Activated CD4-positive, alpha-beta T cell treated with anti-CD3 and anti-CD28 coated beads for 36 hours (primary cell): ENCODE data around the gene APOC4. TPM values are rescaled to one million over a fixed set of nuclear protein-coding genes. Genes with fewer than 3 reads are reported as not detected.

ENCODE experiments used
- ATAC-seq: fragments of 200-7000 bp; cut with Tn5 transposase; one replicate; pipeline ENCODE4 v1.10.0; 2021; ENCODE audit warnings: mild to moderate bottlenecking, moderate library complexity
- CTCF ChIA-PET: fragments of 350-600 bp; sonication (Branson Sonifier 250); formaldehyde crosslinking; loops from one replicate; lab custom pipeline; 2021; ENCODE audit warnings: antibody characterized with exemption; lab: Charles Lee
- POLR2A ChIA-PET: fragments of 350-600 bp; sonication (Branson Sonifier 250); formaldehyde crosslinking; loops from one replicate; lab custom pipeline; 2021; ENCODE audit warnings: antibody characterized with exemption, inconsistent platforms; lab: Charles Lee
- DNase-seq: peaks from one replicate; pipeline ENCODE4 v3.0.0-alpha.2; 2020
- H3K27ac Mint-ChIP-seq: one replicate; pipeline ENCODE4 v1.8.0; 2021; ENCODE audit warnings: mixed read lengths
- H3K27me3 Mint-ChIP-seq: one replicate; pipeline ENCODE4 v1.8.0; 2021; ENCODE audit warnings: mixed read lengths
- H3K36me3 Mint-ChIP-seq: one replicate; pipeline ENCODE4 v1.8.0; 2021; ENCODE audit warnings: low read depth, mixed read lengths
- H3K4me1 Mint-ChIP-seq: one replicate; pipeline ENCODE4 v1.8.0; 2021; ENCODE audit warnings: mixed read lengths
- H3K4me3 Mint-ChIP-seq: one replicate; pipeline ENCODE4 v1.8.0; 2021; ENCODE audit warnings: mild to moderate bottlenecking, moderate library complexity, mixed read lengths
- H3K9me3 Mint-ChIP-seq: one replicate; pipeline ENCODE4 v1.8.0; 2021; ENCODE audit warnings: low read depth, mixed read lengths
- intact Hi-C, 2 experiments: fragments of 100-400 bp; cut with DNase I in 1 of 2; cut with micrococcal nuclease in 1 of 2; formaldehyde crosslinking; loops; one replicate each; pipeline versions ENCODE4 v1.14.2 to v1.15.1; 2022 to 2024; cut with DNase I, micrococcal nuclease
- total RNA-seq, 2 experiments: library from RNA; stranded (reverse); gene quantifications; one replicate each; pipeline ENCODE4 v1.2.3, GENCODE V29; 2021

The APOC4 gene
- total RNA-seq, 2 experiments from 2014 or later = not detected

- POLR2A ChIA-PET = no interaction called here
- Mint-ChIP-seq H3K4me1 (no peaks in the 10 kb centered on the region), H3K9me3 (no peaks in the 10 kb centered on the region), H3K36me3 (no peaks in the 10 kb centered on the region), H3K4me3 (no peak overlapping the region), H3K27me3 (no peaks in the 10 kb centered on the region), H3K27ac (no peak overlapping the region)
- ATAC-seq = no peak
- DNase-seq = no peak
- intact Hi-C loops = no loop called here
- CTCF ChIA-PET = interaction anchor here (0.7 kb wide), 1 partner anchor 153 kb away, joined by 3 read pairs; no protein-coding TSS in a partner anchor
These were observed 6.2 kb downstream of the APOC4 start for GRCh38 chr19:44948237-44948636.

- Mint-ChIP-seq H3K36me3 (no peaks in the 10 kb centered on the region), H3K4me3 (no peak overlapping the region), H3K4me1 (peaks cover 5% of the 10 kb centered on the region), H3K27ac (no peak overlapping the region), H3K9me3 (no peaks in the 10 kb centered on the region), H3K27me3 (no peaks in the 10 kb centered on the region)
- POLR2A ChIA-PET = no interaction called here
- ATAC-seq (no peak), DNase-seq (no peak)
- intact Hi-C loops = no loop called here
- CTCF ChIA-PET = interaction anchor here (0.7 kb wide), 1 partner anchor 153 kb away, joined by 3 read pairs; no protein-coding TSS in a partner anchor
These were observed 6.8 kb downstream of the APOC4 start for GRCh38 chr19:44948763-44949374.

GRCh38 chr19:44949550-44949949 lies 7.5 kb downstream of the APOC4 start:
- CTCF ChIA-PET = interaction anchor here (0.6 kb wide), 1 partner anchor 161 kb away, joined by 5 read pairs; no protein-coding TSS in a partner anchor

GRCh38 chr19:44951179-44952159 lies 9.4 kb downstream of the APOC4 start:
- no peaks in the 10 kb centered on the region for H3K9me3 Mint-ChIP-seq
- peaks cover 16% of the 10 kb centered on the region for H3K4me1 Mint-ChIP-seq
- ChIA-PET POLR2A (no interaction called here), CTCF (interaction anchor here (0.6 to 1.7 kb wide), 9 partner anchors 9 to 368 kb away, joined by 3 to 8 read pairs (median 4); partner anchors contain the start of genes APOC1 and APOE)
- no peaks in the 10 kb centered on the region for H3K27me3 Mint-ChIP-seq
- ATAC-seq (no peak), DNase-seq (peak; percentile 73)
- no peak overlapping the region for H3K27ac Mint-ChIP-seq
- peaks cover 3% of the 10 kb centered on the region for H3K36me3 Mint-ChIP-seq
- intact Hi-C loops = loop anchor here (1.0 to 2.0 kb wide), 4 partner anchors 48 to 262 kb away; no protein-coding TSS in a partner anchor
- H3K4me3 Mint-ChIP-seq = no peak overlapping the region

More at GRCh38 chr19:44949550-44949949, 7.5 kb downstream of the APOC4 start:
- no peaks in the 10 kb centered on the region for H3K9me3 Mint-ChIP-seq
- H3K27me3 Mint-ChIP-seq = no peaks in the 10 kb centered on the region
- intact Hi-C loops = no loop called here
- H3K36me3 Mint-ChIP-seq = peaks cover 1% of the 10 kb centered on the region
- POLR2A ChIA-PET = no interaction called here
- peaks cover 7% of the 10 kb centered on the region for H3K4me1 Mint-ChIP-seq
- H3K4me3 Mint-ChIP-seq = no peak overlapping the region
- ATAC-seq (no peak), DNase-seq (no peak)
- H3K27ac Mint-ChIP-seq = no peak overlapping the region

- POLR2A ChIA-PET = interaction anchor here (0.9 to 1.6 kb wide), 4 partner anchors 48 to 224 kb away, joined by 3 to 5 read pairs (median 4); partner anchors contain the start of genes BLOC1S3, TOMM40 and TRAPPC6A
- no peaks in the 10 kb centered on the region for H3K9me3 Mint-ChIP-seq
- peaks cover 3% of the 10 kb centered on the region for H3K36me3 Mint-ChIP-seq
- DNase-seq (no peak), ATAC-seq (peak; percentile 3)
- H3K27ac Mint-ChIP-seq = peak overlapping the region; percentile 100
- H3K4me3 Mint-ChIP-seq = peak overlapping the region; percentile 95
- H3K4me1 Mint-ChIP-seq = peaks cover 34% of the 10 kb centered on the region
- H3K27me3 Mint-ChIP-seq = no peaks in the 10 kb centered on the region
- CTCF ChIA-PET = interaction anchor here (0.5 to 1.1 kb wide), 4 partner anchors 70 to 453 kb away, joined by 3 read pairs; no protein-coding TSS in a partner anchor
- intact Hi-C loops = loop anchor here (1.0 to 2.0 kb wide), 5 partner anchors 39 to 739 kb away; partner anchors contain the start of genes NECTIN2 (in 1 of the 2), POLR1G (in 1 of the 2) and QPCTL (in 1 of the 2)
These were observed 12.2 kb downstream of the APOC4 start for GRCh38 chr19:44954278-44954648.

GRCh38 chr19:44954649-44955504 lies 12.8 kb downstream of the APOC4 start, which contains the start of gene CLPTM1:
Gene CLPTM1 (plus strand): TSS chr19:44955380. CDS start chr19:44955396, 16 bp downstream.
- peak; percentile 99 for DNase-seq
- ChIA-PET POLR2A (interaction anchor here (0.6 to 1.6 kb wide), 5 partner anchors 47 to 223 kb away, joined by 3 to 5 read pairs (median 4); partner anchors contain the start of genes BLOC1S3, TOMM40 and TRAPPC6A), CTCF (interaction anchor here (1.1 to 1.3 kb wide), 2 partner anchors 231 to 366 kb away, joined by 3 read pairs; no protein-coding TSS in a partner anchor)
- Mint-ChIP-seq H3K27me3 (no peaks in the 10 kb centered on the region), H3K9me3 (no peaks in the 10 kb centered on the region), H3K36me3 (peaks cover 3% of the 10 kb centered on the region), H3K4me3 (peak within 1 kb of the TSS; percentile 95), H3K4me1 (peaks cover 39% of the 10 kb centered on the region), H3K27ac (peak within 1 kb of the TSS; percentile 100)
- intact Hi-C loops = loop anchor here (1.0 to 5.0 kb wide), 17 partner anchors 40 to 932 kb away; partner anchors contain the start of genes NECTIN2 (in 2 of the 2), BLOC1S3 (in 1 of the 2), CLASRP (in 1 of the 2) and ERCC2 (in 1 of the 2)
- ATAC-seq = peak; percentile 94

GRCh38 chr19:44955505-44956439 lies 13.7 kb downstream of the APOC4 start:
- DNase-seq = peak; percentile 15
- ATAC-seq = peak; percentile 18
- Mint-ChIP-seq H3K36me3 (peaks cover 3% of the 10 kb centered on the region), H3K27ac (peak overlapping the region; percentile 93), H3K9me3 (no peaks in the 10 kb centered on the region), H3K27me3 (no peaks in the 10 kb centered on the region), H3K4me3 (peak overlapping the region; percentile 95), H3K4me1 (peaks cover 46% of the 10 kb centered on the region)
- ChIA-PET POLR2A (interaction anchor here (0.9 kb wide), 1 partner anchor 223 kb away, joined by 4 read pairs; the partner anchor contains the start of genes BLOC1S3 and TRAPPC6A), CTCF (interaction anchor here (0.6 to 1.3 kb wide), 5 partner anchors 10 to 232 kb away, joined by 3 to 4 read pairs (median 3); no protein-coding TSS in a partner anchor)
- intact Hi-C loops = loop anchor here (1.0 to 5.0 kb wide), 16 partner anchors 46 to 932 kb away; partner anchors contain the start of genes NECTIN2 (in 2 of the 2), BLOC1S3 (in 1 of the 2), CLASRP (in 1 of the 2) and ERCC2 (in 1 of the 2)

- Mint-ChIP-seq H3K27me3 (no peaks in the 10 kb centered on the region), H3K4me1 (peaks cover 46% of the 10 kb centered on the region), H3K9me3 (no peaks in the 10 kb centered on the region), H3K36me3 (peaks cover 8% of the 10 kb centered on the region), H3K4me3 (no peak overlapping the region), H3K27ac (peak overlapping the region; percentile 59)
- CTCF ChIA-PET = interaction anchor here (0.6 to 1.2 kb wide), 4 partner anchors 31 to 52 kb away, joined by 3 read pairs; partner anchors contain the start of gene APOE
- intact Hi-C loops = loop anchor here in 1 of 2 experiments (5.0 kb wide), 1 partner anchor 930 kb away; the partner anchor contains the start of gene IRF2BP1
- ATAC-seq (no peak), DNase-seq (no peak)
- POLR2A ChIA-PET = interaction anchor here (0.6 kb wide), 3 partner anchors 19 to 214 kb away, joined by 3 to 5 read pairs (median 4); no protein-coding TSS in a partner anchor
These were observed 15.5 kb downstream of the APOC4 start for GRCh38 chr19:44957526-44957925.

GRCh38 chr19:44958090-44958489 lies 16.1 kb downstream of the APOC4 start:
- DNase-seq (no peak), ATAC-seq (no peak)
- CTCF ChIA-PET = interaction anchor here (1.0 kb wide), 1 partner anchor 31 kb away, joined by 3 read pairs; no protein-coding TSS in a partner anchor
- Mint-ChIP-seq H3K27ac (peak overlapping the region; percentile 59), H3K4me1 (peaks cover 46% of the 10 kb centered on the region), H3K27me3 (no peaks in the 10 kb centered on the region), H3K4me3 (no peak overlapping the region), H3K9me3 (no peaks in the 10 kb centered on the region), H3K36me3 (peaks cover 8% of the 10 kb centered on the region)
- POLR2A ChIA-PET = interaction anchor here (0.6 to 0.7 kb wide), 2 partner anchors 176 to 215 kb away, joined by 5 to 6 read pairs; no protein-coding TSS in a partner anchor
- intact Hi-C loops = loop anchor here in 1 of 2 experiments (5.0 kb wide), 1 partner anchor 929 kb away; the partner anchor contains the start of gene IRF2BP1
